DOHH2 (cell line): ENCODE data around the gene RIPOR2.

Experiments used
- H3F3A ChIP-seq: fragments of 200-600 bp; sonication (generic), shearing (Covaris generic); 2 replicates; pipeline ENCODE4 v1.6.0; 2016; ENCODE audit warnings: antibody characterized with exemption, mild to moderate bottlenecking; ENCODE audit not compliant: control insufficient read depth, insufficient read depth
- H3K27ac ChIP-seq: fragments of 200-600 bp; sonication (generic); 2 replicates; pipeline ENCODE4 v1.5.1; 2014; ENCODE audit warnings: low read depth, mild to moderate bottlenecking, low read length, moderate library complexity
- H3K27me3 ChIP-seq: fragments of 200-600 bp; sonication (generic); 2 replicates; pipeline ENCODE4 v1.6.1; 2014; ENCODE audit warnings: mild to moderate bottlenecking, low read length, mixed read lengths; ENCODE audit not compliant: control insufficient read depth
- H3K36me3 ChIP-seq: fragments of 200-600 bp; sonication (generic); 2 replicates; pipeline ENCODE4 v1.6.1; 2014; ENCODE audit warnings: mild to moderate bottlenecking, low read length, moderate library complexity, mixed read lengths; ENCODE audit not compliant: control insufficient read depth
- H3K4me1 ChIP-seq: fragments of 200-600 bp; sonication (generic); 2 replicates; pipeline ENCODE4 v1.6.1; 2014; ENCODE audit warnings: mild to moderate bottlenecking, low read length, mixed read lengths; ENCODE audit not compliant: control insufficient read depth
- H3K4me2 ChIP-seq: fragments of 200-600 bp; sonication (generic); 2 replicates; pipeline ENCODE4 v1.6.0; 2014; ENCODE audit warnings: mild to moderate bottlenecking, low read length, moderate library complexity
- H3K4me3 ChIP-seq: fragments of 200-600 bp; sonication (generic); 2 replicates; pipeline ENCODE4 v1.5.1; 2014; ENCODE audit warnings: mild to moderate bottlenecking, low read length, mixed read lengths
- H3K79me2 ChIP-seq: fragments of 200-600 bp; sonication (generic); 2 replicates; pipeline ENCODE4 v1.6.1; 2014; ENCODE audit warnings: mild to moderate bottlenecking, low read length, mixed read lengths; ENCODE audit not compliant: control insufficient read depth
- H3K9me2 ChIP-seq: fragments of 200-600 bp; sonication (generic); replicated peaks from 2 replicates; pipeline ENCODE4 v1.6.1; 2014; ENCODE audit warnings: mild to moderate bottlenecking, low read length, mixed read lengths; ENCODE audit not compliant: control insufficient read depth
- H3K9me3 ChIP-seq: fragments of 200-600 bp; sonication (generic); 2 replicates; pipeline ENCODE4 v1.6.1; 2014; ENCODE audit warnings: antibody characterized with exemption, low read length, mixed read lengths; ENCODE audit not compliant: control insufficient read depth, insufficient read depth
- H4K20me1 ChIP-seq: fragments of 200-600 bp; sonication (generic); 2 replicates; pipeline ENCODE4 v1.6.0; 2014; ENCODE audit warnings: low read depth, mild to moderate bottlenecking, antibody characterized with exemption, low read length, moderate library complexity; ENCODE audit not compliant: control insufficient read depth, insufficient read depth
- EZH2phosphoT487 ChIP-seq: fragments of 200-600 bp; sonication (generic); IDR thresholded peaks from 2 replicates; pipeline ENCODE4 v1.6.1; 2017; ENCODE audit warnings: borderline replicate concordance, mild to moderate bottlenecking, antibody characterized with exemption, low read length, moderate library complexity, mixed read lengths
- TF ChIP-seq, protein P1 (sequence below): fragments of 200-600 bp; sonication (generic); IDR thresholded peaks from one replicate; pipeline ENCODE4 v1.5.1; 2014; ENCODE audit warnings: antibody characterized with exemption, mild to moderate bottlenecking, low read depth, low read length; ENCODE audit not compliant: poor library complexity, severe bottlenecking

RIPOR2 gene

GRCh38 chr6:24910331-24910960 is 25.3 kb downstream of the RIPOR2 start:
- Histone ChIP-seq H4K20me1 (no peaks in the 10 kb centered on the region), H3K4me3 (peak overlapping the region; percentile 86), H3K27ac (peak overlapping the region; percentile 90), H3K27me3 (no peaks in the 10 kb centered on the region), H3F3A (peaks cover 27% of the 10 kb centered on the region), H3K4me2 (peak overlapping the region; percentile 95), H3K9me3 (no peaks in the 10 kb centered on the region), H3K4me1 (peaks cover 84% of the 10 kb centered on the region), H3K9me2 (no peaks in the 10 kb centered on the region), H3K79me2 (peaks cover 98% of the 10 kb centered on the region), H3K36me3 (peaks cover 75% of the 10 kb centered on the region)
- TF ChIP-seq, protein P1, sequence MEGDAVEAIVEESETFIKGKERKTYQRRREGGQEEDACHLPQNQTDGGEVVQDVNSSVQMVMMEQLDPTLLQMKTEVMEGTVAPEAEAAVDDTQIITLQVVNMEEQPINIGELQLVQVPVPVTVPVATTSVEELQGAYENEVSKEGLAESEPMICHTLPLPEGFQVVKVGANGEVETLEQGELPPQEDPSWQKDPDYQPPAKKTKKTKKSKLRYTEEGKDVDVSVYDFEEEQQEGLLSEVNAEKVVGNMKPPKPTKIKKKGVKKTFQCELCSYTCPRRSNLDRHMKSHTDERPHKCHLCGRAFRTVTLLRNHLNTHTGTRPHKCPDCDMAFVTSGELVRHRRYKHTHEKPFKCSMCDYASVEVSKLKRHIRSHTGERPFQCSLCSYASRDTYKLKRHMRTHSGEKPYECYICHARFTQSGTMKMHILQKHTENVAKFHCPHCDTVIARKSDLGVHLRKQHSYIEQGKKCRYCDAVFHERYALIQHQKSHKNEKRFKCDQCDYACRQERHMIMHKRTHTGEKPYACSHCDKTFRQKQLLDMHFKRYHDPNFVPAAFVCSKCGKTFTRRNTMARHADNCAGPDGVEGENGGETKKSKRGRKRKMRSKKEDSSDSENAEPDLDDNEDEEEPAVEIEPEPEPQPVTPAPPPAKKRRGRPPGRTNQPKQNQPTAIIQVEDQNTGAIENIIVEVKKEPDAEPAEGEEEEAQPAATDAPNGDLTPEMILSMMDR = peak; percentile 81
- no peak for TF ChIP-seq EZH2phosphoT487

GRCh38 chr6:24909241-24910216 is 26.2 kb downstream of the RIPOR2 start:
- H3K36me3 ChIP-seq = peaks cover 80% of the 10 kb centered on the region
- H3K79me2 ChIP-seq = peaks cover 100% of the 10 kb centered on the region
- peaks cover 21% of the 10 kb centered on the region for H3F3A ChIP-seq
- H3K4me3 ChIP-seq = peak overlapping the region; percentile 86
- H3K9me3 ChIP-seq = no peaks in the 10 kb centered on the region
- no peaks in the 10 kb centered on the region for H3K27me3 ChIP-seq
- H4K20me1 ChIP-seq = no peaks in the 10 kb centered on the region
- peak overlapping the region; percentile 95 for H3K4me2 ChIP-seq
- peaks cover 87% of the 10 kb centered on the region for H3K4me1 ChIP-seq
- H3K27ac ChIP-seq = peak overlapping the region; percentile 90
- no peaks in the 10 kb centered on the region for H3K9me2 ChIP-seq
- TF ChIP-seq EZH2phosphoT487 = no peak

- Histone ChIP-seq H4K20me1 (no peaks in the 10 kb centered on the region), H3K9me3 (no peaks in the 10 kb centered on the region), H3F3A (peaks cover 20% of the 10 kb centered on the region), H3K27ac (peak overlapping the region; percentile 90), H3K4me2 (peak overlapping the region; percentile 95), H3K4me1 (peaks cover 87% of the 10 kb centered on the region), H3K36me3 (peaks cover 88% of the 10 kb centered on the region), H3K27me3 (no peaks in the 10 kb centered on the region), H3K79me2 (peaks cover 100% of the 10 kb centered on the region), H3K9me2 (no peaks in the 10 kb centered on the region), H3K4me3 (peak overlapping the region; percentile 86)
- TF ChIP-seq, protein P1 = no peak
- no peak for TF ChIP-seq EZH2phosphoT487
Observed at GRCh38 chr6:24908650-24909035, 27.1 kb downstream of the RIPOR2 start.
